AG04450 (cell line): Measurements from ENCODE around the gene CGNL1. TPM values are rescaled to one million over a fixed set of nuclear protein-coding genes. Genes with fewer than 3 reads are reported as not detected.

Experiments used
- CTCF ChIA-PET: fragments of 300-600, 350-600 bp; formaldehyde crosslinking; extraction: SDS; loops from one replicate; lab custom pipeline; 2022; ENCODE audit warnings: antibody characterized with exemption, inconsistent platforms; lab: Charles Lee
- POLR2A ChIA-PET: fragments of 350-600 bp; formaldehyde crosslinking; extraction: SDS; loops from one replicate; lab custom pipeline; 2021; ENCODE audit warnings: antibody characterized with exemption, inconsistent platforms; lab: Yijun Ruan, JAX
- DNase-seq: peaks from one replicate; pipeline ENCODE4 v3.0.0-alpha.2; 2011; ENCODE audit warnings: low read depth, low spot score
- H3K27ac ChIP-seq: one replicate; pipeline ENCODE4 v1.5.1; 2012; ENCODE audit warnings: low read depth, low read length, control low read depth
- H3K27me3 ChIP-seq: one replicate; pipeline ENCODE4 v1.6.0; 2012; ENCODE audit warnings: low read length; ENCODE audit not compliant: control insufficient read depth, insufficient read depth
- H3K4me3 ChIP-seq: 2 replicates; pipeline ENCODE4 v1.5.1; 2011; ENCODE audit warnings: mild to moderate bottlenecking, low read depth, low read length, control low read depth
- H3K9me3 ChIP-seq: 2 replicates; pipeline ENCODE4 v1.5.1; 2012; ENCODE audit warnings: low read length; ENCODE audit not compliant: control insufficient read depth, insufficient read depth
- CTCF ChIP-seq: IDR thresholded peaks from 2 replicates; pipeline ENCODE4 v1.5.1; 2011; ENCODE audit warnings: low read depth, low read length, control low read depth, inconsistent platforms
- polyA plus RNA-seq: library from polyadenylated mRNA; depleted of rRNA; stranded (reverse); fragments of >200 nt; gene quantifications from 2 replicates; pipeline ENCODE4 v1.2.3, GENCODE V29; 2011

Gene CGNL1
- polyA plus RNA-seq, 1 experiment = 0.25 TPM

- no peak for DNase-seq
- no peak overlapping the region for H3K4me3 ChIP-seq
- no peak for TF ChIP-seq CTCF
- CTCF ChIA-PET = interaction anchor here (1.1 to 3.9 kb wide), 4 partner anchors 9 to 372 kb away, joined by 3 to 33 read pairs (median 7); no protein-coding TSS in a partner anchor
- POLR2A ChIA-PET = no interaction called here
- peak overlapping the region; percentile 2 for H3K27ac ChIP-seq
- no peaks in the 10 kb centered on the region; the same call in 1 of the 2 replicates for H3K9me3 ChIP-seq
- H3K27me3 ChIP-seq = peaks cover 4% of the 10 kb centered on the region
Observed at GRCh38 chr15:57518779-57519405, 142.6 kb downstream of the CGNL1 start.

GRCh38 chr15:57519806-57520205 lies 143.5 kb downstream of the CGNL1 start:
- no peak for TF ChIP-seq CTCF
- POLR2A ChIA-PET = no interaction called here
- CTCF ChIA-PET = interaction anchor here (1.6 to 3.9 kb wide), 4 partner anchors 8 to 373 kb away, joined by 3 to 33 read pairs (median 8); no protein-coding TSS in a partner anchor
- H3K9me3 ChIP-seq = no peaks in the 10 kb centered on the region; the same call in 1 of the 2 replicates
- H3K27me3 ChIP-seq = peaks cover 11% of the 10 kb centered on the region
- no peak overlapping the region for H3K27ac ChIP-seq
- no peak overlapping the region for H3K4me3 ChIP-seq
- no peak for DNase-seq

- no peak for DNase-seq
- Histone ChIP-seq H3K9me3 (no peaks in the 10 kb centered on the region; the same call in 1 of the 2 replicates), H3K27ac (no peak overlapping the region), H3K27me3 (peaks cover 11% of the 10 kb centered on the region), H3K4me3 (no peak overlapping the region)
- ChIA-PET POLR2A (no interaction called here), CTCF (interaction anchor here (1.5 to 3.9 kb wide), 2 partner anchors 181 to 375 kb away, joined by 4 to 33 read pairs; no protein-coding TSS in a partner anchor)
- no peak for TF ChIP-seq CTCF
Observed at GRCh38 chr15:57521503-57521902, 145.2 kb downstream of the CGNL1 start.

- ChIA-PET POLR2A (no interaction called here), CTCF (interaction anchor here (1.5 kb wide), 1 partner anchor 376 kb away, joined by 4 read pairs; no protein-coding TSS in a partner anchor)
- no peak overlapping the region for H3K4me3 ChIP-seq
- no peak for DNase-seq
- no peak overlapping the region for H3K27ac ChIP-seq
- TF ChIP-seq CTCF = no peak
- no peaks in the 10 kb centered on the region for H3K9me3 ChIP-seq
- peaks cover 11% of the 10 kb centered on the region for H3K27me3 ChIP-seq
Observed at GRCh38 chr15:57522148-57522547, 145.8 kb downstream of the CGNL1 start.

- ChIA-PET POLR2A (no interaction called here), CTCF (interaction anchor here (3.1 kb wide), 1 partner anchor 185 kb away, joined by 25 read pairs; no protein-coding TSS in a partner anchor)
- no peak for DNase-seq
- Histone ChIP-seq H3K4me3 (no peak overlapping the region), H3K27ac (no peak overlapping the region), H3K9me3 (no peaks in the 10 kb centered on the region), H3K27me3 (peaks cover 9% of the 10 kb centered on the region)
- no peak for TF ChIP-seq CTCF
Observed at GRCh38 chr15:57525581-57525980, 149.3 kb downstream of the CGNL1 start.
